Cortex of kidney (tissue), 1 donor: ENCODE measurements around the gene INAFM2.

ENCODE experiments used
- DNase-seq: peaks from one replicate; lab custom pipeline; 2025; lab: John Stamatoyannopoulos, UW

The INAFM2 gene

GRCh38 chr15:40306908-40307307 lies 16.6 kb upstream of the INAFM2 start:
- DNase-seq: no peak

GRCh38 chr15:40307421-40308211 lies 15.9 kb upstream of the INAFM2 start, which contains the start of gene PLCB2:
TSS of gene PLCB2 (minus strand) at chr15:40307935. CDS start at chr15:40307672, 263 bp downstream.
- no peak for DNase-seq

- DNase-seq: no peak
Observed at GRCh38 chr15:40309344-40309862, 14.1 kb upstream of the INAFM2 start.

DNA sequence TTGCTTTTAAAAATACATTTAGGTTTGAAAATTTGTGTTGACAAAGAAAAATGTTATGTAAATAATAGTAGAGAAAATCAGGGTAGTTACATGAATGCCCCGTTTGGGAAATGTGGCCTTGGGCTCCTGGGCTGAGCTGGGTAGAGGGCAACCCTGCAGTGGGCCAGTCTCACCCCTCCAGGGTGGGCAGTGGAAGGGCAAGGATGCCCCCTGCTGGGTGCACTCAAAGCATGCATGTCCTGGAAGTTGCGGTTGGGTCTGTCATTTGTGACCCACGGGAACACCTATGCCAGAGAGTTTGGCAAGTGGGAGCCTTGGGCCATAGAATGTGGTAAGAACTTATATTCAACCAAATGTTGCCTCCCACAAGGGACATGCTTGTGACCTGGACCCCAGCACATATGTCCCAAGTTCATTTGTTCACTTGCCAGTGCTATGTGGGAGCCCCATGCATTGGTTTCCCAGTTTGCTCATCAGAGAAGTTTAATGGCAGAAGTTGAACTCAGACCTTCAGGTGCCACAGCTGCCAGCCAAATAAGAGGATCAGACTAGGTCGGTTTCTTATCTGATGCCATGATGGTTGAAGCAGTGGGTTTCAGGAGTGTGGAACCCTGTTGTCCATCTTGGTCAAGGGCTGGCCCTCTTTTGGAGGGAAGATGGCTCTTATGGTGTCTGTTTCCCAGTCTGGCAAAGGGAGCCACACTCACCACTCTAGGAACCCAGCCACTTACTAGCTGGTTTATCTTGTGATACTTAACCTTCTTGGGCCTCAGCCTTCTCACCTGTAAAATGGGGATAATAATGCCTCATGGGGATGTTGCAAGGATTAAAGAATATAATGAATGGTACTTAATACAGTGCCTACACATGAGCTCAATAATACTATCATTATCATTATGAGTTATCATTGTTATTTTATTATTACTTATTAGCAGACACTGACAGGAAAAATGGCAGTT lies 13.2 kb upstream of the INAFM2 start:
- DNase-seq: no peak

DNA sequence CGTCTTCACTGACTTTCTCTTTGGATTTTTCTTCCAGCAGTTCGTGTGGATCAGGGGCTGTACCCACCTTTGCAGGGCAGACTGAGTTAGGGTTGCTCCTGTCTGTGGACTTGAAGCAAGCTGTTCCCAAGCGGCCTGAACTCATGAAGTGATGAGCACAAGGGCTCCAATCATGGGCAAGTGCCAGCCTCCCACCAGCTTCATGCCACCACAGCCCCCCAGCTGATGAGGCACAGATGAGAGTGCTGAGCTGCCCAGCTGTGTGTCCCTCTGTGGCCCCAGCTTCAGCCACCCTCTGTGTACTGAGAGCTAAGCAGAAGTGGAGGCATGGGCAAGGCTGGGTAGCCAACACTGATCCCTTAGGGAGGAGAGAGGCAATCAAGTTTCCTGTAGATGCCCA lies 12.5 kb upstream of the INAFM2 start:
- DNase-seq: no peak

GRCh38 chr15:40312370-40313158 lies 10.9 kb upstream of the INAFM2 start:
- no peak for DNase-seq

DNA sequence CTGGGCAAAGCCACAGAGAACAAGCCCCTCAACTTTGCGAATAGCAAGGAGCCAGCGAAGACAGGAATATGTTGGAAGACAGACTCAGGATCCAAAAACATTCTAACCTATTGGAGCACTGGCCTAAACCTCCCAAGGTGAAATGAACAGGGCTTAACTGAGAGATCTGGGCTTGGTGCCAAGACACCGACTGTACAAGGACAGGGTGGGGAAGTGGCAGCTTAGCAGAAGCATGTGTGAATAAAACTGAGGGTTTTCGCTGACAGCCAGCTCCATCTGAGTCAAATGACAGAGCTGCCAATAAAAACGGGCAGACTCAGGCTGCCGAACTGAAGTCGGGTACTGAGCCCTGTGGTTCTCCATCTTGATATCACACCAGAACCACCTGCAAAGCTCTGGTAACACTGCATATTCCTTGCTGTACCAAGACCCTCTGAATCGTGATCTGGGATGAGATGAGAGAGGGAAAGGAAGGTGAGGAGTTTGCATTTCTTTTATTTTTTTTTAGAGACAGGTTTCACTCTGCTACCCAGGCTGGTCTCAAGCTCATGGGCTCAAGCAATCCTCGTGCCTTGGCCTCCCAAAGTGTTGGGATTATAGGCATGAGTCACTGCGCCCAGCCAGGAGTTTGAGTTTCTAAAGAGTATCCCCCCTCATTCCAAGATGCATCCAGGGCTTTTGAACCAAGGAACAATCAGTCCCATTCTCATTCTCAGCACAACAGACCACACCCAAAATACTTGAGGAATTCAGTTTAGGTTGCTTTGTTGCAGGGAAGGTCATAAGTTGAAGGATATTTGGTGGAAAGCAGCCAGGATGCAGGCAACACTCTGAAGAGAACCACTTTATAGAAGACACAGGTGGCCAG lies 9.7 kb upstream of the INAFM2 start:
- no peak for DNase-seq

DNA sequence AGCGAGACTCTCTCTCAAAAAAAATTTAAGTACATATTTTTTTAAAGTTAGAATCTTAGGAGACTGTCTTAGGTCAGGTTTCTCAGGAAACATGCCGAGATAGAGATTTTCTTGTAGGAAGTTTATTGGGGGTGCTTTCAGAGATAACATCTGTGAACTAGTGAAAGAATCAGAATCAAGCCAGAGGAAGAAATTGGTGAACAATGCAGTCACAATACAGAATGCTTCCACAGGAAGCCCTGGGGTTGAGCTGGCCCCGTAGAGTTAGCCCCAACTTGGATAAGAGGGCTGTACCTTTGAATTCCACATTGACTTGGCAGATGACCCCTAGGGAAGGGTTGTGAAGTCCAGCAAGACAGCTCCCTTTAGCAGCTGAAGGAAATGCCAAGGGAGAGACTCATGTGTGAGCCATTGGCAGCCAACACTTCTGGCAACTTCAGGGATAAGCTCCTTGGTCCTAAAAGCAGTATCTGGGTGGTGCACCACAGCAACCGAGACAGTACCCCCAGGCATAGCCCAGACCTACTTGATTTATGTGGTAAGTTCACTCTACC lies 8.7 kb upstream of the INAFM2 start:
- no peak for DNase-seq

- no peak for DNase-seq
Observed at GRCh38 chr15:40316931-40317330, 6.6 kb upstream of the INAFM2 start.

DNA sequence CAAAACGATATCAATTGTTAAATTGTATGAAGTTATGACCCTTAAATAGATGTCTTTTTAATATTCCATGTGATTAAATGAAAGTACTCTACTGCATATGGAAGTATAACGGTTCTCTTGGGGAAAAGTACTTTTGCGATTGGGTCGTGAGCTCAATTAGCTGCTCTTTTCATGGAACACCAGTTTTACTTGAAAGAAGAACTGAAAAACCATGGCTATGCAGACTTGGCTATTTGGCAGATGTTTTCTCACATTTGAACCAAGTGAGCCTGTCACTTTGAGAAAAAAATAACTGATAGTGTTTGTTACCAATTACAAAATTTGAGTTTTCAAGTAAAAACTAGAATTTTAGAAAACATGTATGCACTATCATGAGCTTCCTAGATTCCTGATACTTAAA lies 5.9 kb upstream of the INAFM2 start:
- no peak for DNase-seq

GRCh38 chr15:40320409-40320808 lies 3.1 kb upstream of the INAFM2 start:
- no peak for DNase-seq

DNA sequence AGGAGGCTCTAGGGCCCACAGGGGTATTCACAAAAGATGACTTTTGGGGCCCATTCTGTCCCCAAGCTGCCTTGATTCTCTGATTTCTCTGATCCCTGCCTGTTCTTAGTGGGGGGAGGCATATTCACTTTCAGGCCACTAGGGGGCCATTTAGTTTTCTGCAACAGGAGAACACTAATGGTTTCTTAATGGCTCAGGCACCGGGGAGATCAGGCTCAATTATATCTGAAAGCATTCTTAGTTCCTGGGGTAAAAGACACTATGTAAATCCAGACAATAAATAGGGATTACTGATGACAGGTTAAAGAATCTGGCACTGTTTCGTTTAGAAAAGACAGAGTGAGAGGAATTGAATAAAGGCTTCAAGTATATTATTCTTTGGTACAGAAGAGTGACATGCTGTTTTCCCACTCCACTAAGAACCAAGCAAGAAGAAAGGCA lies 2.5 kb upstream of the INAFM2 start:
- DNase-seq: no peak

DNA sequence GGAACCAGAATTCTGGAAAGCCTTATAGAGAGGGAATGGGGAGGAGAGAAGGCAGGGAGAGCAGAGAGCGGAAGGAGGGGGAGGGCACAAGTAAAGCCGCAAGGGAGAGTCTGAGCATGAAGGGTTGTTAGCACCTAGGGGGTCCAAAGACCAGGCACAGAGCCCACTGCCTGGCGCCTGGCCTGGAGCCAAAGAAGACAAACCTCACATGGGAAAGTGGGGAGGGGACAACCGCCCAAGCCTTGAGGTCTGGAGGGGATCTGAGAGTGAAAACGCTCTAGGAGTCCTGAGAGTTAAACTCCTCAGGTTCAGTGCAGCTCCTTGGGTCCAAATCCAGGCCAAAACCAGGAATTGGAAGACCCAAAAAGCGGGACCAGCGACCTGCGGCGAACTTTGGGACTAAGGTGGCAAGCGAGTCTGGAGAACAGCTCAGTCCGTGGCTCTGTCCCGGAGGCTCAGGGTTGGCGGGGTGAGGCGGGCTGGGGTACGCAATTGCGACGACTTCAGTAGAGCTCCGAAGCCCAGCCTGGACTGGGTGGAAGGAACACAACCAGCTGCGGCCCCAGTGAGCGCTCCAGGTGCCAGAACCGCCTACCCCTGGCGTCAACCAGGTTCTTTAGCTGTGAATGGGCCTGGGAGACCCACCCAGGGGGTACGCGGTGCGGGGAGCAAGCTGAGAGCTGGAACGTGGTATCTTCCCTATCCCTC lies 807 bp upstream of the INAFM2 start:
- DNase-seq: no peak

DNA sequence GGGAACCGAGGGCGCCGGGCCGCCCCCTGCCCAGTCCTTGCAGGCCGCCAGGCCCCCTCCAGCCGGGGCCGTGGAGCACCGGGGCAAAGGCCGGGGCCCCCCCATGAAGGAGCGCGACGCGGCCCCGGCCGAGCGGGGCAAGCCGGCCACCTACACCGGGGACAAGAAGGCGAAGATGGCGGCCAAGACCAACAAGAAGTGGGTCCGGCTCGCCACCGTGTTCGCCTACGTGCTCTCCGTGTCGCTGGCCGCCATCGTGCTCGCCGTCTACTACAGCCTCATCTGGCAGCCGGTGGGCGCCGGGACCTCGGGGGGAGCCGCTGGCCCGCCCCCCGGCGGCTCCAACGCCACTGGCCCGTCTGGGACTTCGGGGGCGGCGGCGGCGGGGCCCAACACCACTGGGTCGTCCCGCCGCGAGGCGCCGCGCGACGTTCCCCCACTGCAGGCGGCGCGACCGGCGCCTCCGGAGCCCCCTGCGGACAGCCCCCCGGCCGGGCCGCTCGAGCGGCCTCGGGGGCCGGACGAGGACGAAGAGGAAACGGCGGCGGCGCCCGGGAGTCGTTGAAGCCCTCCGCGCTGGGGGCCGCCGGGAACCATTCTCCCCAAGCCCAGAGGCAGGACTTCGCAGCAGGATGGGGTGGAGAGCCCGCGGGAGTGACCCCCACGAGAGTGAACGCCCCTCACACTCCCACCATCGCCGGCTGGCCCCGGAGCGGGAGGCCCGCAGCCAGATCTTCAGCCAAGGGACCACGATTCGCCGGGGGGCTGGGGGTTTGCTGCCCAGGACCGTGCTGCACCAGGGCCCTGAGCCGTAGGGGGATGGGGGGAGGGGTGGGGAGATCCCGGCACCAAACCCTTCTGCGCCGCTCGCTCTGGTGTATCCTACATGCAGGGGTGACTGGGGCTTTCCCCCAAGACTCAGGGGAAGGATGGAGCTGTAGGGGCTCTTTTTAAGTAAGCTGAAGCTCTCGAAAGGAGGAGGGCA lies 753 bp downstream of the INAFM2 start:
- DNase-seq: no peak

GRCh38 chr15:40325188-40325587 lies 1.7 kb downstream of the INAFM2 start:
- DNase-seq: no peak

DNA sequence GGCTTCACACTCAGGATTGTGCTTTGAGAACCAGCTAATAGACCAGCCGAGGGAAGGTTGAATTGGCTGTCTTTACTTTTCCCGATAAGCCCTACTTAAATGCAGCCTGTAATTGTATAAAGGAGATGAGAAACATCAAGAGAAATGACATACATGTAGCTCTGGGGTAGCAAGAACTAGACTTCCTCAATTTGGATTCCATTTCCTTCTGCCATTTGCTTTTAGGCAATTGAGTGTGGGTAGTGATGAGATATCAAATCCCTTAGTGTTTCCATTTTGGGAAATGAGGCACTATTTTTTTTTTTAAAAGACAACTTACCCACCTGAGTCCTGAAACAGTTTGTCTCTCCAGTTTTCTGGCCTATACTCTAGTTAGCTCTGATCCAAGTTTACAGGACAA lies 2.2 kb downstream of the INAFM2 start:
- no peak for DNase-seq

- DNase-seq: no peak
Observed at GRCh38 chr15:40327457-40327856, 4.0 kb downstream of the INAFM2 start.

DNA sequence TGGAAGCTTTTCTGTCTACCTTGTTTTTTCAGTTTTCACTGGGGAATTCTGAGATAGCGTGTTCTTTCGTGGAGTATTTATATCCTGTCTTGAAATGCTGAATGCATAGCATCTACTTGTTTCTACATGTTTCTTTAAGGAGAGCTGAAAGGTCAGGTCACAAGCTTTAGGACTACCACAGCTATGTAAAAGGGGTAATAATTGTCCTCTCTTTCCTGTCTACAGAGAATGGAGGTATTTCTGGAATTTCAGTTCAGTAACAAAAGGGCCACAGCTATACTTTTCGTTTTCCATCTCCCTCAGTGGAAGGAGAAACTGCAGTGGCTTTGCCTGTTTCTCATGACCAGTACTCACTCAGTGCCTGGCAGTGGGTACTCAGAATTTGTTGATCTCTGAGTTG lies 4.7 kb downstream of the INAFM2 start:
- no peak for DNase-seq

GRCh38 chr15:40328751-40329150 lies 5.3 kb downstream of the INAFM2 start:
- DNase-seq: no peak
